HG03103 (cell line): ENCODE measurements around the gene SLC22A7.
A peak's percentile ranks its signal among the peaks of the same experiment; 100 is the strongest.

ENCODE experiments used
- ATAC-seq: cut with Tn5 transposase; IDR thresholded peaks from one replicate; pipeline ENCODE4 v1.9.1; 2021; ENCODE audit warnings: low read depth; ENCODE audit not compliant: unreplicated experiment

SLC22A7 gene

DNA sequence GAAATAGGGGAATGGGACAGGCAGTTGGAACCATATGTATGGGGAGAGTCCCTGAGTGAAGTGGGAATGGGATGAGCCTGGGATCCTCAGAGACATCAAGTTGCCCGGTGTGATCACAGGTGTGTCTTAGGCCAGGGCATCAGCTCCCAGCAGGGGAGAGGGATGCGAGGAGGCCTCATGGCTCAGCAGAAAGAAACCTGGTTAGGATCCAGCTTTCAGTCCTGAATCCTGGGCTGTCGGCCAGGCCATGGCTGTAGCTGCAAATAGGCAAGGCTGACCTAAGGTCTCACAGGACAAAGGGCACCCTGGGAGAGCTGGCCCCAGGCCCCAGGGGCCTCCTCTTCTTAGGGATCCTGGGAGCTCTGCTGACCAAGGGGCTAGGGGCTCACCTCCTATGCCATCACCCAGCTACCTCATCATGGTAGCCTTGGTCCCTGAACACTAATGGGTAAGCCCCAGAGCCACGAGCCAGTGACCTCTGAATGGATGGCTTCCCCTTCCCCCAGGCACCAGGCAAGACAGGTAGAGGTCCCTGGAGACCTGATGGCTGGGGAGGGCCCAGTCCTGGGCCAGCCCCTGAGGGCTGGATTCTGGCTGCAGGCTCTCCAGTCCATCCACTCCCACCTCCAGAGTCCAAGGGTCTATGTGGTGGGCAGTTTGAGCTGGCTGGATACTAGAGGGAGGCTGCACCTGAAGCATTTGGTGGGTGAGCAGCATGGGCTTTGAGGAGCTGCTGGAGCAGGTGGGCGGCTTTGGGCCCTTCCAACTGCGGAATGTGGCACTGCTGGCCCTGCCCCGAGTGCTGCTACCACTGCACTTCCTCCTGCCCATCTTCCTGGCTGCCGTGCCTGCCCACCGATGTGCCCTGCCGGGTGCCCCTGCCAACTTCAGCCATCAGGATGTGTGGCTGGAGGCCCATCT lies at the start of gene SLC22A7:
TSS of gene SLC22A7 (plus strand) at position 617 of the 921 bp plus-strand sequence. CDS start at position 716, 99 bp downstream.
- ATAC-seq: no peak

DNA sequence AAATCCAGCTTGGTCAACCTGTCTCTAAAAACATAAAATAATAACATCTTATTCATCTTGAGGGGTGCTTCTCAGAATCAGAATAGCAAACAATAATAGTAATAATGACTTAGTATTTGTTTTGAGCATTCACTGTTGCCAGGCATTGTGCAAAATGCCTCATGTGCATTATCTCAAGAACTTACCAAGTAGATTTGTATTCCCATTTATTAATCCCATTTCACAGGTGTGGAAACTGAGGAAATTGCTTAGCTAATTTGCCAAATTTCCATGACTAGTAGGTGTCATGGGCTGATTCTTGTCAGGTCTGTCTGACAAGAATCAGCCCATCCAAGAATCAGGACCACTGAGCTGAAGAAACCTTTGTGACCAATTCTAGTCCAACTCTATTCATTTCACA lies 49.3 kb upstream of the SLC22A7 start:
- no peak for ATAC-seq

- no peak for ATAC-seq
Observed at GRCh38 chr6:43250992-43251373, 47.1 kb upstream of the SLC22A7 start.

DNA sequence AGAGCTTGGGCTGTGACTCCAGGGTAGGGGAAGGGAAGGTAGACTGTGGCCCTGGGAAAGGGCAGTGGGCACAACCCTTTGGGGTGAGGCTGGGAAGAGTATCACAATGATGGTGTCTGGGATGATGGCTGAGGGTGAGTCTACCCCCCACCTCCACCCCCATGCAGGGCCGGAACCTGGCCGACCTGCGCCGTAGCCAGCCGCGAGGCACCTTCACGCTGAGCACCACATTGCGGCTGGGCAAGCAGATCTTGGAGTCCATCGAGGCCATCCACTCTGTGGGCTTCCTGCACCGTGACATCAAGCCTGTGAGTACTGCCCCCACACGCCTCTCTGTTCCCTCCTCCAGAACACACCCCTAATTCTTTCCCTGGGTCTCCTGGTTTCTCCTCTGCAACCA lies 44.7 kb upstream of the SLC22A7 start:
- no peak for ATAC-seq

DNA sequence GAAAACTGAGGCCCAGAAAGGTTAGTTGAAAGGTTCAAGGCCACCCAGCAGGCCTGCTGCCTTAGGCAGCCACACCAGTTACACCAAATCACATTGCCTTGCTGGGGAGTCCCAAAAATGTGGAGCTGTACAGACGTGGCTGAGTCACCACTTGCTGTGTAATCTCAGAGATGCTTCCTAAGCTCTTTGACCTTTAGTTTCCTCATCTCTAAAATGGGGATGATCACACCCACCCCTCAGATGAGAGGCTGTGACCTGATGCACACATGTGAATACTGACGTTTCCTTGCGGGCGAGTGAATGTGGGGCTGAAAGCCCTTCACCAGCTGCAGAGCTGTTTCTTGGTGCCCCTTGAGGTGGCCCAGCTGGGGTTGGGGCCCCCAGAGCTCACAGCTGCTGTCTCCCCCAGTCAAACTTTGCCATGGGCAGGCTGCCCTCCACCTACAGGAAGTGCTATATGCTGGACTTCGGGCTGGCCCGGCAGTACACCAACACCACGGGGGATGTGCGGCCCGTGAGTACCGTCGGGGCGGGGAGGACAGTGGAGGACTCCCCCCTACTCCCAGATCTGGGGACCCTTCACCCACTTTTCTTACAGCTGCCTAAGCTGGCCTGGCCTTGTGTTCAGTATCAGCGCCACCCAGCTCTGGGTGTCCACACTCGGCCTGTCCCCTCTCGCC lies 43.8 kb upstream of the SLC22A7 start:
- ATAC-seq: no peak

DNA sequence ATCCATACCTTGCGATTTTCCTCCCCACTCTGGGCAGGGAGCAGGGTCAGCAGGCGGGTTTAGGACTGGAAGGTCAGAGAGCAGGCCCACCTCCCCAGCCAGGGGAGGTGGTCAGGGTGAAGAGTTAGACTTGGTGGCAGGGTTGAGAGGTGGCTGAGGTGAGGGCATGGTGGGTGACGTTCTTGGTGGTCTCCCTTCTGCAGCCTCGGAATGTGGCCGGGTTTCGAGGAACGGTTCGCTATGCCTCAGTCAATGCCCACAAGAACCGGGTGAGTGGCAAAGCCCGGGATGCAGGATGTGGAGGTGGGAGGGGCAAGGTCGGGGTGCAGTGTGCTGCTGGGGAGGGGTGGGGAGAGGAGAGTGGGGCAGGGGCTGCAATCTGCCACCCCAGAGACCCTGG lies 43.2 kb upstream of the SLC22A7 start:
- ATAC-seq: no peak

GRCh38 chr6:43255408-43256054 lies 42.5 kb upstream of the SLC22A7 start:
- ATAC-seq: no peak

DNA sequence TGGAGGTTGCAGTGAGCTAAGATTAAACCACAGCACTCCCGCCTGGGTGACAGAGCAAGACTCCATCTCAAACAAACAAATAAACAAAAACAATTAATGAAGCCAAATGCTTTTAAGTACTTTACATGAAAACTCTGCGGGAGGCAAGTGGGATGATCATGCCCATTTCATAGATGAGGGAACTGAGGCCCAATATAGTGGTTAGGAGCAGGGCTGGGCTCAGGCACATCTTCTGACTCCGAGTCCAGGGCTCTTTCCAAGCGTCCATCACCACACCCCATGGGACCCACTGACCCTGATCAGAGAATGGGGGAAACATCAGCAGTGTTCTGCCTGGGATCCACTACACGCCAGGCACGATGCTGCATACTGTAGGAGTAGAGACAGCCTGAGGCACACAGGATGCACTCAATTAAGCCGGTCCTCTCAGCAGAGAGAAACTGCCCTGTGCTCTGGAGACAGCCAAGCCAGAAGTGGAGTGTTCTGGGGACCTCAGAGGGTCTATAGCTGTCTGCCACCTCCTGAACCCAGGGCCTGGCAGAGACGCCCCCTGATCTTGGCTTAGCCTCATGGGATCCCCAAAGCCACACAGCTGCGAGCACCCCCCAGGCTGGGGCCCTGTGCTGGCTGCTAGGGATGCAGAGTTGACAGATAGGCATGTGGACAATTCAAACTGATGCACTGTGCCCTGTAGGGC lies 41.2 kb upstream of the SLC22A7 start:
- ATAC-seq: no peak

GRCh38 chr6:43257367-43258145 lies 40.5 kb upstream of the SLC22A7 start:
- ATAC-seq: no peak

DNA sequence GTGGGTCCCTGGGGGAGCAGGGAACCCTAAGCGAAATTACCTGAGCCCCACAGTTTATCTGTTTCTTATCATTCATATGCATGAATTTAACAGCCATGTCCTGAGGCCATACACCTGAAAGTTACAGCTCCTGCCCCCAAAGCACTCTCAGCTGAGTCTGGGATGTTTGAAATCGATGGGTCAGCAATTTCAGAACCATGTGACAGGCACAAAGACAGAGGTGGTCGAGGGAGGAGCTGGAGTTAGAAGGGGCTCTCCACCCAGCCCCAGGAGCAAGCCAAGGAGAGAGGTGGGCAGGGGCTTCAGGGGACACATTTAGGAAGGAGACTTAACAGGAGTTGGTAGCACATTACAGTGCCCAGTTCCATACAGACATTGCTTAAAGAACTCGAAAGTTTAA lies 39.9 kb upstream of the SLC22A7 start:
- no peak for ATAC-seq

GRCh38 chr6:43258807-43259686 lies 39.0 kb upstream of the SLC22A7 start:
- no peak for ATAC-seq

GRCh38 chr6:43260791-43261190 lies 37.3 kb upstream of the SLC22A7 start:
- ATAC-seq: no peak

- ATAC-seq: no peak
Observed at GRCh38 chr6:43261198-43261597, 36.9 kb upstream of the SLC22A7 start.

DNA sequence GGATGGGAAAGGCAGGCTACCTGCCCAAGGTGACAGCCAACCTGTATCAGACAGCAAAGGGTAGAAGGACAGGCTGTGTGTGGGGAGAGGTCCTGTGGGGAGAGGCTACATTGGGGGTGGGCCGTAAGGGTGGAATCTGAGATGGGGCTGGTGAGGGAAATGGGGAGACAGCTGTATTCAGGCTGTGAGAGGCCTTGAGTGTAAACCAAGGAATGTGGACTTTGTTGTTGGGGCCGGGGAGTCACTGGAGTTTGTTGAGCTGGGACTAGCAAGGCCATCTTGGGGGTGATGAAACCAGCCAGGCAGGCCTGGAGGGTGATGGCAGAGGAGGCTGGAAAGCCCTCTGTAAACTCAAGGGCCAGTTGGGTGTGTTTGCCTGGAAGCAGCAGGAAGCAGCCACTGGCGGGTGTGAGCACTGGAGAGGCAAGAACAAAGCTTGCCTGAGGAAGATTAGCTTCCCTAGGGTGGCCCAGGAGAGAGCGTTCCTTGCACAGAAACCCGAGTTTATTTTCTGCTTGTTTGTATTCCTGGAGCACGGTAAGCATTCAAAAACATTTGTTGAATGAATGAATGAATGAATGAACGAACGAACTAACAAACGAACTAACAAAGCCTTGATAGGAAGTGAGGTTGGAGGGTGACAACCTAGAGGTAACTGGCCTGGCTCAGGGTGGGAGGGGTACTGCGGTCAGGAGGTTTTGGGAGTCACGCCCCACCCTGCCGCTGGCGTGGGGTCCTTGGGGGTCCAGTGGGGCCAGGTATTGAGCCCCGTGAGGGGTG lies 35.9 kb upstream of the SLC22A7 start:
- no peak for ATAC-seq

- no peak for ATAC-seq
Observed at GRCh38 chr6:43262780-43263313, 35.2 kb upstream of the SLC22A7 start.

GRCh38 chr6:43263314-43264178 lies 34.5 kb upstream of the SLC22A7 start:
- ATAC-seq: peak; percentile 65

- no peak for ATAC-seq
Observed at GRCh38 chr6:43264599-43265145, 33.4 kb upstream of the SLC22A7 start.
